GM21423 (cell line): ENCODE data around the gene NKD1.

Source experiments
- ATAC-seq: cut with Tn5 transposase; IDR thresholded peaks from one replicate; pipeline ENCODE4 v1.9.1; 2021; ENCODE audit warnings: mild to moderate bottlenecking, moderate library complexity; ENCODE audit not compliant: unreplicated experiment

NKD1 gene

GRCh38 chr16:50642349-50642748 lies 94.2 kb downstream of the NKD1 start:
- ATAC-seq = no peak

- no peak for ATAC-seq
Measured at GRCh38 chr16:50643192-50643591, 95.0 kb downstream of the NKD1 start.

DNA sequence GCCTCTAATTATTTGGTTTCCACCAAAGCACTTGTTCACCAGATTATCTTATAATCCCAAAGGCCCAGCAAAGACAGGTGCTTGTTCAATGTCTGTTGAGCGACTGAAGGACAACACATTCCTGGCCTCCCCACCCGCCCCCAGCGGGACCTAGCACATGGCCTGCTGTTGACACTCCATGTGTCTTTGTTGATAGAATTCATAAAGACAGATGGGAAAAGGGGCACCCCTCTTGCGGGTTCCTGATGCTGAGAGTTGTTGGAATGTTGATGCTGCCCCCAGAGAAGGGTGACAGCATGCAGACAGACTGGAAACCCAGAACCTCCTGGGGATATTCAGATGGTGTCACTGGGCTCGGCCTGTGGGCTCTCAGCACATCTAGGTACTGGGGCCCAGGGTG lies 96.0 kb downstream of the NKD1 start:
- no peak for ATAC-seq

DNA sequence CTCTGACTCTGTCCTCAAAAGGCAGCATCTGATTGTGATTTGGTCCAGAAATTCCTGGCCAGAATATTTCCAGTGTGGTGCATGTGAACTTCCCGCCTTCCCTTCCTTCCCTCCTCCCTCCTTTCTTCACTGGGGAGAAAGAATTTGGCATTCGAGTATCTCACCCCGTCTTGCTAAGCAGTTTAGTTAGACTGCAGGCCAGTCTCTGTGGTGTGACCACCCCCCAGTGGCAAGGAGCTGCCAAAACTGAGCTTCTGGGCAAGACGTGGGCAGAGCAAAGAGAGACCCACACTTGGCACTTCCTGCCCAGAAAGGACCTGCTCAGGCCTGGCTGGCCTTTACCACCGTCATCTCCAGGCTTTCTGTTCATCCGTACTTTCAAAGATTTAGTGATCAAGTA lies 96.5 kb downstream of the NKD1 start:
- no peak for ATAC-seq

DNA sequence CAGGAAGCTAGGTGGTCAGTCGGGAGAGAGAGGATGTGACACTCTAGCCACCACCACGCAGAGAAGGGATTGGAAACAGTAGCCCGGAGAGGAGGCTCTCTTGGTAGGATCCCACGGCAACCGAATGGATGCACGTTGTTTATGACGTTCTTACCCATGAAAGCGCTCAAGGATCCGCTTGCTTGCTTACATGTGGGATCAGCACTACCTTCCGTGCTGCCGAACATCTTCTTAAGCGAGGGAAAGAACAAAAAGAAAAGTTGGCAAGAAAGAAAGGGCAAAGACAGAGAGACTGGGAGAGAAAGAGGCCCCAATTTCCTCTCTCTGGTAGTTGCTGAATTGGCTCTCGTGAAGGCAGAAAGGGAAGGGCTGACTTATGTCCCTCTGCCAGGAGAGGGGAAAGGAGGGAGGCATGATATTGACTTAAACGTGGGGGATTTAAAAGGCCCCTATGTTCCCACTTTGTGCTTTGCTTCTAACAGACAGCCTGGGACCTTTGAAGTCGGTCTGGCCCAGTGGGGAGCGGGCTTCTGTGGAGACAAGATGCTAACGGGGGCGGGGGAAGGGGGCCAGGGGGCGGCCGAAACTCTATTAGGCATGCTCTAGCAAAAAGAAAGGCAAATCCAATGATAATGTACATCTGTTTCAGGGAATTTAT lies 97.5 kb downstream of the NKD1 start:
- no peak for ATAC-seq

DNA sequence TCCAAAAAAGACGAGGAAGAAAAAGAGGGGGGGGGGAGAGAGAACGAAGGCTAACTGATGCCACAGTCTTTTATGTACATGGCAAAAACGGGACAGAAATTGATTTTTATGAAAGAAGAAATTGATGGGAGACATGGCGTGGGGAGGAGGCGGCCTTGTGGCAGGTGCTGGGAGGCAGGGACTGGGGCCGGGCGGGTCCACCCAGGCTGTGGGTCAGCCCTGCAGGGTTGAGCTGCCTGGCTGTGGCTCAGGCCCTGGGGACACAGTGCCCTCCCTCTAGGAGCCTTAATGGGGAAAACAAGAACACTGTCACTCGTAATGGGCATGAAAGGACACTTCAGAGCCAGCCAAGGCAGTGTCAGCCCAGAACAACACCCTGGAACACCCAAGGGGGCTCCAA lies 98.1 kb downstream of the NKD1 start:
- no peak for ATAC-seq

DNA sequence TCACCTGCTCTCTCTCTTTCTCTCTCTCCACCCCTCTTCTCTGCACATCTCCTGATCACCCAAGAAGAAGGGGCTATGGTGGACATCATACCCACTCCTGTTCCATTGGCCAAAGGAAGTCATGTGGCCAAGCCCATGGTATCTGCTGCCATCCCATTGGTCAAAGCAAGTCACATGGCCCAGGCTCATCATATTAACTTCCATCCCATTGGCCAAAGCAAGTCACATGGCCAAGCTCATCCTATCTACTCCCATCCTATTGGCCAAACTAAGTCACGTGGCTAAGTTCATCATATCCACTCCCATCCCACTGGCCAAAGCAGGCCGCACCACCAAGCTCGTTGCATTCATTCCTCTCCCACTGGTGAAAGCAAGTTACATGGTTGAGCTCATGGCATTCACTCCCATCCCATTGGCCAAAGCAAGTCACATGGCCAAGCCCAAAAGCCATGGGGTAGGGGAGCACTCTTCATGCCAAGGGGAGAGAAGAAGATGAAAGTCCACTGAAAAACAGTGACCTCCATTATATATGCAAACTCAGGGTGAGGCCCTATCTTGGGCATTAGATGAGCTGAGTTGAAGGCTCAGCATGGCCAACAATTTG lies 103.7 kb downstream of the NKD1 start:
- ATAC-seq = no peak

DNA sequence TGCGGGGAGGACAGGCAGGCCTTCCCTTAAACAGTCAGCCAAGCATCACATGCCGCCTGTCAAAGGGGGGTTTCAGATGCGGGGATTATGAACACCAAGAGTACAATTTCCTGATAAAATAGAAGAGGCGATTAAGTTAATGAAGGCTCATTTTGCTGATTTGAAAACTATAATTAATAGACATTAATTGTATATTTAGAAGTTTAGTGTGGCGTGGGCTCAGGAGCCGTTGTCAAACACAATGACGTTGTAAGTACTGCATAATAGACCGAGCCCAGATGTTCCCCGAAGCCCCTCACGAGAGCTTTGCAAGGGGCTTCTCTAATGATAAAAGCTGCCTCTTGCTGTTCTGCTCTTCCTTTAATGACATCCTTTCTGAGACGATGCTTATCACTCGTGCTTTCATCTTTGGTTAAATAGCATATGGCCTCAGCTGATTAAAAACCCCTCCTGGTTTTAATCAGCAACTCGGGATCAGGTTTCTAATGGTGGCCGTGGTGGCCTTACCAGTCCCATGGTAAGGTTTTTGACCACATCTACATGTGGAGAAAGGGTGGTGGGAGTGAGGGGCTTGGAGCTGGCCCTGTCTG lies 104.7 kb downstream of the NKD1 start:
- ATAC-seq = no peak

DNA sequence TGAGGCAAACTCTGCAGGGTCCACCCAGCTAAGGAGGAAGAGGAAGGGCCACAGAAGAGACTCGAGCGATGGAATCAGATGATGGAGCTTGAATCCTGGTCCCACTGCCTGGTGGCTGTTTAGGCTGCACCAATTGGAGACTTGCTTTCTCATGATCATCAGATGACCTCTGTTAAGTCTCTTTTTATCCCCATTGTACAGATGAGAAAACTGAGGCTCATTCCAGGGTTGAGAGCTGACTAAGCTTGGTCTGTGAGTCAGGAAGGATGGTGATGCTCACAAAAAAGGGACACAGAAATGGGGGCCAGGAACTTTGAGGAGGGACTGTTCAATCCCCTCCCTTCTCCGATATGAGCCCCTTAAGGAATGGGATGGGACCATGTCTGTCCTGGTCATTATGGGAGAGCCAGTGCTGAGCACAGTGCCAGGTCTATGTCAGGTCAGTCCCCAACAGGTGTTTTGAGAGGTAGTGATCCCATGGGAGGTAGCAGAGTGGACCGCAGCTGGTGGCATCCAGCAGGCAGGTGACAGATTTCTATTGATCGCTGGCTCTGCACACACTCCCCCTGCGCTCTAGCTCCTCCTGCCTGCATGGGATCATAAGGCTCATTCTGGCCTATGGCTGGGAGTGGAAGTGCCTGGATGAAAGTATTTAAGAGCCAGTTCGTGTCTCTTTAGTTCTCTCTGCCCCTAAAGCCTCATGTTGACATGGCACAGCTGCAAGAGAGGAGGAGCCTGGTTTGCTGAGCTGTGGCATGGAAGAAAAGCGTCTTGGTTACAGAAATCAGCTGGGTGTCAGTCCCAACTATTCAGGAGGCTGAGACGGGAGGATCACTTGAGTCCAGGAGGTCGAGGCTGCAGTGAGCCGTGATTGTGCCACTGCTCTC lies 105.7 kb downstream of the NKD1 start:
- no peak for ATAC-seq

DNA sequence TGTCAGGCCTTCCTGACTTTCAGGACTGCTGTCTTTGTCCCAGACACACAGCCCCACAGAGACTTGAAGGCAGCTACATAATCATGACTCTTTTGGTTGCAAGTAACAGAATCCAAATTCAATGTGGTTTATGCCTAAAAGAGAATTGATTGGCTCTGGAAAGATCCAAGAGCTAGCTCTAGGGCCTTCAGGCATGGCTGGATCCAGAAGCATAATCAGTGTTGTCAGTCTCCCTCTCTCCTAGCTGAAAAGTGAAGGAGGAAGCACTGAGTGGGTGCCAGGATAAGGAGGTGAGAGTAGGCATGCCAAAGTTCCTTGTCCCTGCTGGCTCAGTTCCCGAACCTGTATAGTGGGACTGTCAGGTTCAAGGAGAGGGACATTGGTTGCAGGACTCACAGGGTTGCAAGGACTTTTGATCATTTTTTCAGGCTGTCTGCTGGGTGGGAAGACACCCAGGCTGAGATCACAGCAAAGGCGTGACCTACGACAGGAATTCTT lies 107.4 kb downstream of the NKD1 start:
- ATAC-seq = no peak

- ATAC-seq = no peak
Measured at GRCh38 chr16:50657241-50657640, 109.0 kb downstream of the NKD1 start.

GRCh38 chr16:50659806-50660205 lies 111.6 kb downstream of the NKD1 start:
- ATAC-seq = no peak

DNA sequence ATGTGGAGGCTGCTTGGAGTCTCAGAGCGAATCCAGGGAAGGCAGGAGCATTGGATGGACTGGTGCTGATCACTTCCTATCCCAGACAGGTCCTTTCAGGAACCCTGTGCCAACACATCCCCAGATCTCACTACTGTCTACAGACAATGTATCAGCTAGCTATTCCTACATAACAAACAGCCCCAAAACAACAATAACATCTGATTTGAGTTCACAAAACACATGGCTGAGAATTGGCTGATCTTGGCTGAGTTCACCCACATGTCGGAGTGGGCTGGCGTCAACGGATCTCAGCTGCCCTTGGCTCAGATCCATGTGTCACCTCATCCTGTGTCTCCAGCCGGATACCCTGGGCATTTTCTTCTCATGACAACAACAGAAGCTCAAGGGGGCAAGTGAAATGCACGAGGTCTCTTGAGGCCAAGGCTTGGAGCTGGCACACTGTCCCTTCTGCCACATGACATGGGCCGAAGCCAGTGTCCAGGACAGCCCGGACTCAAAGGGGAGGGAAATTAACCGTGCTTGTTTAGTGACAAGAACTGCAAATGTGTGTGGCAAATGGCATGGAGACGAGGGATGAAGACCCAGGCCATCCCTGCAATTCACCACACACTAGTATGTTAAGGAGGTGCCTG lies 114.2 kb downstream of the NKD1 start:
- no peak for ATAC-seq

DNA sequence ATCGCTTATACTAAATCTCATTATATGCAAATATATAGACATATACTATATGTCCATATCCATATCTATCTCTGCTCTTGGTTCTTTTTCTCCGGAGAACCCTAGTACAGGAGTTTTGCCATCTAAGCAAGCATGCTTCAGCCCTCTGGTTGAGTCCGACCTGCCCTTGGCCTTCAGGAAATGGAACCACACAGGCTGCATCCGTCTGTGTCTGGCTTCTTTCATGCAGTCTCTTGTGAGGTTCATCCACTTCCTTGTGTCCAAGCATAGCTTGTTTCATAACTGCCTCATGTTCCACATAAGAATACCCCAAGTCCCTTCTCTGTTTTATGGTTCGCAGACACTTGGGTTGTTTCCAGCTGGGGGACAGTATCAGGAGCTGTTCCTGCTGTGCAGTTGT lies 116.1 kb downstream of the NKD1 start:
- ATAC-seq = no peak

DNA sequence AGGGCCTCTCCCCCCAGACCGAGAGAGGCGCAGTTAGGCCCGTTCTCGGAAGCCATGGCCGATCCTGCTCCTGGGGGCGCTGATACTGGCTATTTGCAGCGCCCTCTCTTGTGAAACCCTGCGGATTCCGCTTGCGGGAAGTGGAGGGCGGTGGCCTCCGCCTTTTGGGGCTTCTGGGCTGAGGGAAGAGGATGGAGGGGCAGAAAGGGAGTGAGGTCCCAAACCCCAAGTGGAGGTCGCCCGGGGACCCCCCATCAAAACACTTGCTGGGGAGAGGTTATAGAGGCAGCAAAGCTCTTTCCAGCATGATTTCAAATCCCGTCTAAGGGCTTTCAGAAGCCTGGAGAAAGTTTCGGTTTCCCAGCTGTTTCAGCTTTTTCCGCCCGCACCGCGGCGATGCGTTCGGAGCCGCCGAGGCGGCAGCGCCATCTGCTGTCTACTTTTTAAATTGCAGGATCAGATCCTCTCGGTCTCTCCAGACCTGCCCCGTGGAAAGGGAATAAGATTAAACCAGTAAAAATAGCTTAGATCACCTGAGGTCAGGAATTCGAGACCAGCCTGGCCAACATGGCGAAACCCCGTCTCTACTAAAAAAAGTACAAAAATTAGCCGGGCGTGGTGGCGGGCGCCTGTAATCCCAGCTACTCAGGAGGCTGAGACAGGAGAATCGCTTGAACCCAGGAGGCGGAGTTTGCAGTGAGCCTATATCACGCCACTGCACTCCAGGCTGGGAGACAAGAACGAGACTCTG lies 117.1 kb downstream of the NKD1 start:
- peak; percentile 41 for ATAC-seq

- peak; percentile 69 for ATAC-seq
Measured at GRCh38 chr16:50666658-50667496, 118.7 kb downstream of the NKD1 start.

- no peak for ATAC-seq
Measured at GRCh38 chr16:50667497-50668367, 119.5 kb downstream of the NKD1 start.

- no peak for ATAC-seq
Measured at GRCh38 chr16:50668368-50669008, 120.3 kb downstream of the NKD1 start.
